ENCODE results near the gene KIF26A.

DNA sequence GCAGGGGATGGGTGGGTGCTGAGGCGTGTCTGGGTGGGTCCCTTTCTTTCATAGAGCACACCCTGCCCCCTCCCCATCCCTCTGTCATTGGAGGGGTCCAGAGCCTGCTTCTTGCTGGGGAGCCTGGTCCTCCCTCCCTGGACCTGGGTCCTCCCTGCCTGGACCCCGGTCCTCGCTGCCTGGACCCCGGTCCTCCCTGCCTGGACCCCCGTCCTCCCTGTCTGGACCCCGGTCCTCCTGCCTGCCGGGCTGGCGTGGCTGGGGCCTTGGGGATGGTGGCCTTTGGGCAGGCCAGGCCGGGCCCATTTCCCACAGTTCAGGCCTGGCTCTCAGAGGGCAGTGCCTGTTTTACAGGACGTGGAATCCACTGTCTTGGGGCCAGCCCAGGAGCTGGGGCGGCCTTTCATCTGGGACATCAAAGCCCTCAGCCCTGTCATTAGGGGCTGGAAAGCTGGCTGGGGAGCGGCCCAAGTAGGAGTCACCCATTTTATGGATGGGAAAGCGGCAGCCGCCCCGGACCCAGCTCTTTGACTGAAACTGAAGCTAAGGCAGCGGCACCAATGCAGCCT, 44.6 kb downstream of the KIF26A start:
- TF ChIP-seq EZH2phosphoT487 (IDR thresholded peaks at IDR 0.05; ENCODE audit: borderline replicate concordance, low read depth) = no peak
- TF ChIP-seq, protein P1, sequence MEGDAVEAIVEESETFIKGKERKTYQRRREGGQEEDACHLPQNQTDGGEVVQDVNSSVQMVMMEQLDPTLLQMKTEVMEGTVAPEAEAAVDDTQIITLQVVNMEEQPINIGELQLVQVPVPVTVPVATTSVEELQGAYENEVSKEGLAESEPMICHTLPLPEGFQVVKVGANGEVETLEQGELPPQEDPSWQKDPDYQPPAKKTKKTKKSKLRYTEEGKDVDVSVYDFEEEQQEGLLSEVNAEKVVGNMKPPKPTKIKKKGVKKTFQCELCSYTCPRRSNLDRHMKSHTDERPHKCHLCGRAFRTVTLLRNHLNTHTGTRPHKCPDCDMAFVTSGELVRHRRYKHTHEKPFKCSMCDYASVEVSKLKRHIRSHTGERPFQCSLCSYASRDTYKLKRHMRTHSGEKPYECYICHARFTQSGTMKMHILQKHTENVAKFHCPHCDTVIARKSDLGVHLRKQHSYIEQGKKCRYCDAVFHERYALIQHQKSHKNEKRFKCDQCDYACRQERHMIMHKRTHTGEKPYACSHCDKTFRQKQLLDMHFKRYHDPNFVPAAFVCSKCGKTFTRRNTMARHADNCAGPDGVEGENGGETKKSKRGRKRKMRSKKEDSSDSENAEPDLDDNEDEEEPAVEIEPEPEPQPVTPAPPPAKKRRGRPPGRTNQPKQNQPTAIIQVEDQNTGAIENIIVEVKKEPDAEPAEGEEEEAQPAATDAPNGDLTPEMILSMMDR (IDR thresholded peaks at IDR 0.05) = no peak
- TF ChIP-seq POLR2AphosphoS5 (IDR thresholded peaks at IDR 0.05; ENCODE audit: low read depth, low read length) = no peak
- TF ChIP-seq RCOR1 (IDR thresholded peaks at IDR 0.05; ENCODE audit: low read length) = no peak
- TF ChIP-seq MEF2A (IDR thresholded peaks at IDR 0.05; ENCODE audit: borderline replicate concordance, low read depth) = no peak
- TF ChIP-seq, protein P2, sequence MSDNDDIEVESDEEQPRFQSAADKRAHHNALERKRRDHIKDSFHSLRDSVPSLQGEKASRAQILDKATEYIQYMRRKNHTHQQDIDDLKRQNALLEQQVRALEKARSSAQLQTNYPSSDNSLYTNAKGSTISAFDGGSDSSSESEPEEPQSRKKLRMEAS (IDR thresholded peaks at IDR 0.05; ENCODE audit: low read depth) = no peak
- TF ChIP-seq EP300 (IDR thresholded peaks at IDR 0.05; ENCODE audit: borderline replicate concordance in 1 of 2, low read depth in 1 of 2, low read length in 1 of 2) = no peak
- TF ChIP-seq, protein P3, sequence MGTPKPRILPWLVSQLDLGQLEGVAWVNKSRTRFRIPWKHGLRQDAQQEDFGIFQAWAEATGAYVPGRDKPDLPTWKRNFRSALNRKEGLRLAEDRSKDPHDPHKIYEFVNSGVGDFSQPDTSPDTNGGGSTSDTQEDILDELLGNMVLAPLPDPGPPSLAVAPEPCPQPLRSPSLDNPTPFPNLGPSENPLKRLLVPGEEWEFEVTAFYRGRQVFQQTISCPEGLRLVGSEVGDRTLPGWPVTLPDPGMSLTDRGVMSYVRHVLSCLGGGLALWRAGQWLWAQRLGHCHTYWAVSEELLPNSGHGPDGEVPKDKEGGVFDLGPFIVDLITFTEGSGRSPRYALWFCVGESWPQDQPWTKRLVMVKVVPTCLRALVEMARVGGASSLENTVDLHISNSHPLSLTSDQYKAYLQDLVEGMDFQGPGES (IDR thresholded peaks at IDR 0.05; ENCODE audit: low read depth, low read length) = no peak
- TF ChIP-seq NFIC (IDR thresholded peaks at IDR 0.05; ENCODE audit: borderline replicate concordance) = no peak
- TF ChIP-seq, protein P4, sequence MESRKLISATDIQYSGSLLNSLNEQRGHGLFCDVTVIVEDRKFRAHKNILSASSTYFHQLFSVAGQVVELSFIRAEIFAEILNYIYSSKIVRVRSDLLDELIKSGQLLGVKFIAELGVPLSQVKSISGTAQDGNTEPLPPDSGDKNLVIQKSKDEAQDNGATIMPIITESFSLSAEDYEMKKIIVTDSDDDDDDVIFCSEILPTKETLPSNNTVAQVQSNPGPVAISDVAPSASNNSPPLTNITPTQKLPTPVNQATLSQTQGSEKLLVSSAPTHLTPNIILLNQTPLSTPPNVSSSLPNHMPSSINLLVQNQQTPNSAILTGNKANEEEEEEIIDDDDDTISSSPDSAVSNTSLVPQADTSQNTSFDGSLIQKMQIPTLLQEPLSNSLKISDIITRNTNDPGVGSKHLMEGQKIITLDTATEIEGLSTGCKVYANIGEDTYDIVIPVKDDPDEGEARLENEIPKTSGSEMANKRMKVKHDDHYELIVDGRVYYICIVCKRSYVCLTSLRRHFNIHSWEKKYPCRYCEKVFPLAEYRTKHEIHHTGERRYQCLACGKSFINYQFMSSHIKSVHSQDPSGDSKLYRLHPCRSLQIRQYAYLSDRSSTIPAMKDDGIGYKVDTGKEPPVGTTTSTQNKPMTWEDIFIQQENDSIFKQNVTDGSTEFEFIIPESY (IDR thresholded peaks at IDR 0.05; ENCODE audit: borderline replicate concordance, low read depth) = no peak
- TF ChIP-seq SMC3 (IDR thresholded peaks at IDR 0.05; ENCODE audit: low read depth, low read length) = no peak
- TF ChIP-seq FOXJ3 (CRISPR knock-in tag; IDR thresholded peaks at IDR 0.05) = no peak
- no peak for TF ChIP-seq RAD21 (IDR thresholded peaks at IDR 0.05; ENCODE audit: low read length)
- TF ChIP-seq YY1 (IDR thresholded peaks at IDR 0.05; ENCODE audit: low read depth) = no peak

Measured in SK-N-SH (cell line).